PC-3 (cell line): ENCODE results near the gene KRT24. TPM values are rescaled to one million over a fixed set of nuclear protein-coding genes. Genes with fewer than 3 reads are reported as not detected.

Experiments
- ATAC-seq: fragments of 200-7000 bp; cut with Tn5 transposase; 2 replicates; pipeline ENCODE4 v1.9.1; 2020; ENCODE audit warnings: mild to moderate bottlenecking, moderate library complexity
- BruUV-seq: library from RNA; stranded (reverse); fragments of 400-500 nt; replicated peaks from 2 replicates; lab custom pipeline; 2021; lab: Mats Ljungman, UMichigan
- CTCF ChIA-PET: fragments of 300-600 bp; sonication (Branson Sonifier 250); formaldehyde crosslinking; loops from one replicate; lab custom pipeline; 2022; ENCODE audit warnings: antibody characterized with exemption; lab: Charles Lee
- POLR2A ChIA-PET: fragments of 300-600 bp; sonication (Branson Sonifier 250); formaldehyde crosslinking; loops from one replicate; lab custom pipeline; 2022; ENCODE audit warnings: antibody characterized with exemption; ENCODE audit not compliant: unreplicated experiment; lab: Charles Lee
- DNase-seq: peaks from one replicate; pipeline ENCODE4 v3.0.0-alpha.2; 2015
- H2AFZ ChIP-seq: fragments of 300-600 bp; sonication (generic); 2 replicates; pipeline ENCODE4 v1.6.0; 2016; ENCODE audit warnings: antibody characterized with exemption, low read length
- H3F3A ChIP-seq: fragments of 300-600 bp; sonication (generic); one replicate; pipeline ENCODE4 v1.6.0; 2017; ENCODE audit warnings: antibody characterized with exemption, low read length, control low read depth, mild to moderate bottlenecking; ENCODE audit not compliant: unreplicated experiment
- H3K27ac ChIP-seq: fragments of 300-600 bp; sonication (generic); 2 replicates; pipeline ENCODE4 v1.5.1; 2016; ENCODE audit warnings: mild to moderate bottlenecking, low read length
- H3K27me3 ChIP-seq: fragments of 300-600 bp; sonication (generic); 2 replicates; pipeline ENCODE4 v1.6.1; 2016; ENCODE audit warnings: low read length, mixed read lengths
- H3K36me3 ChIP-seq: fragments of 300-600 bp; sonication (generic); 2 replicates; pipeline ENCODE4 v1.6.1; 2016; ENCODE audit warnings: low read depth, mixed run types, low read length, mixed read lengths
- H3K4me1 ChIP-seq: fragments of 300-600 bp; sonication (generic); 2 replicates; pipeline ENCODE4 v1.5.1; 2016; ENCODE audit warnings: low read length; ENCODE audit not compliant: insufficient read depth
- H3K4me2 ChIP-seq: fragments of 300-600 bp; sonication (generic); 2 replicates; pipeline ENCODE4 v1.6.0; 2016; ENCODE audit warnings: low read length
- H3K4me3 ChIP-seq: fragments of 300-600 bp; sonication (generic); 2 replicates; pipeline ENCODE4 v1.5.1; 2016; ENCODE audit warnings: mild to moderate bottlenecking, low read length, mixed read lengths
- H3K79me2 ChIP-seq: fragments of 300-600 bp; sonication (generic); 2 replicates; pipeline ENCODE4 v1.6.1; 2017; ENCODE audit warnings: low read length, mixed read lengths
- H3K9ac ChIP-seq: fragments of 300-600 bp; sonication (generic); 2 replicates; pipeline ENCODE4 v1.6.0; 2016; ENCODE audit warnings: mild to moderate bottlenecking, low read length
- H3K9me2 ChIP-seq: fragments of 300-600 bp; sonication (generic); replicated peaks from 2 replicates; pipeline ENCODE4 v1.6.1; 2016; ENCODE audit warnings: mixed run types, low read length, mixed read lengths
- H3K9me3 ChIP-seq: fragments of 300-600 bp; sonication (generic); 2 replicates; pipeline ENCODE4 v1.6.1; 2016; ENCODE audit warnings: low read length, mixed read lengths
- H4K20me1 ChIP-seq: fragments of 300-600 bp; sonication (generic); 2 replicates; pipeline ENCODE4 v1.6.1; 2016; ENCODE audit warnings: low read length, mixed read lengths
- CTCF ChIP-seq: fragments of 300-600 bp; sonication (generic); conservative IDR thresholded peaks from 2 replicates; pipeline ENCODE4 v1.5.1; 2017; ENCODE audit warnings: antibody characterized with exemption, low read depth, mild to moderate bottlenecking, low read length
- EZH2 ChIP-seq: fragments of 300-600 bp; sonication (generic); IDR thresholded peaks from one replicate; pipeline ENCODE4 v1.6.1; 2017; ENCODE audit warnings: antibody characterized with exemption, mild to moderate bottlenecking, low read length; ENCODE audit not compliant: unreplicated experiment
- EZH2phosphoT487 ChIP-seq: fragments of 300-600 bp; sonication (generic); IDR thresholded peaks from 2 replicates; pipeline ENCODE4 v1.6.1; 2018; ENCODE audit warnings: mild to moderate bottlenecking, antibody characterized with exemption, low read length, borderline replicate concordance
- intact Hi-C: fragments of 100-400 bp; cut with micrococcal nuclease; formaldehyde crosslinking; loops from 2 replicates; pipeline ENCODE4 v1.9.0; 2023
- total RNA-seq: library from RNA; depleted of rRNA; stranded (reverse); fragments of >200 nt; gene quantifications from 2 replicates; pipeline ENCODE4 v1.2.3, GENCODE V29; 2014

KRT24 gene
- total RNA-seq, 1 experiment from 2014 or later: not detected

- H2AFZ ChIP-seq: no peak overlapping the region
- no peaks in the 10 kb centered on the region for H3K9me3 ChIP-seq
- TF ChIP-seq CTCF: no peak
- no peak for TF ChIP-seq EZH2phosphoT487
- no peak for TF ChIP-seq EZH2
- BruUV-seq: no TSS peak
- DNase-seq (no peak), ATAC-seq (no peak)
- no peak overlapping the region for H3K4me3 ChIP-seq
- no peaks in the 10 kb centered on the region for H3K27me3 ChIP-seq
- H3K9me2 ChIP-seq: no peaks in the 10 kb centered on the region
- H3K27ac ChIP-seq: no peak overlapping the region
- H4K20me1 ChIP-seq: no peaks in the 10 kb centered on the region
- no peaks in the 10 kb centered on the region for H3F3A ChIP-seq
- no peak overlapping the region for H3K4me2 ChIP-seq
- no peaks in the 10 kb centered on the region for H3K79me2 ChIP-seq
- ChIA-PET POLR2A (no interaction called here), CTCF (no interaction called here)
- H3K36me3 ChIP-seq: no peaks in the 10 kb centered on the region
- H3K4me1 ChIP-seq: peaks cover 9% of the 10 kb centered on the region; the same call in 1 of the 2 replicates
- H3K9ac ChIP-seq: no peak overlapping the region
- intact Hi-C loops: no loop called here
Measured at GRCh38 chr17:40699853-40700252, 3.7 kb downstream of the KRT24 start.

- no TSS peak for BruUV-seq
- no peak overlapping the region for H3K9ac ChIP-seq
- H3K36me3 ChIP-seq: no peaks in the 10 kb centered on the region
- H3F3A ChIP-seq: no peaks in the 10 kb centered on the region
- TF ChIP-seq EZH2phosphoT487 (no peak), CTCF (no peak), EZH2 (no peak)
- no peak overlapping the region for H2AFZ ChIP-seq
- POLR2A ChIA-PET: no interaction called here
- H3K9me3 ChIP-seq: no peaks in the 10 kb centered on the region
- DNase-seq (no peak), ATAC-seq (no peak)
- H3K27me3 ChIP-seq: no peaks in the 10 kb centered on the region
- peaks cover 9% of the 10 kb centered on the region; the same call in 1 of the 2 replicates for H3K4me1 ChIP-seq
- no peaks in the 10 kb centered on the region for H3K9me2 ChIP-seq
- H3K27ac ChIP-seq: no peak overlapping the region
- CTCF ChIA-PET: no interaction called here
- H3K79me2 ChIP-seq: no peaks in the 10 kb centered on the region
- H3K4me2 ChIP-seq: no peak overlapping the region
- no peaks in the 10 kb centered on the region for H4K20me1 ChIP-seq
- no peak overlapping the region for H3K4me3 ChIP-seq
- intact Hi-C loops: no loop called here
Measured at GRCh38 chr17:40699371-40699770, 4.2 kb downstream of the KRT24 start.

GRCh38 chr17:40697297-40697696 is 6.3 kb downstream of the KRT24 start:
- Histone ChIP-seq H4K20me1 (no peaks in the 10 kb centered on the region), H3K4me1 (peaks cover 9% of the 10 kb centered on the region; the same call in 1 of the 2 replicates), H3K4me3 (no peak overlapping the region), H3K27ac (no peak overlapping the region), H3K4me2 (no peak overlapping the region), H3K9me3 (no peaks in the 10 kb centered on the region), H3K9me2 (no peaks in the 10 kb centered on the region), H3K27me3 (no peaks in the 10 kb centered on the region), H3F3A (no peaks in the 10 kb centered on the region), H3K36me3 (no peaks in the 10 kb centered on the region), H2AFZ (no peak overlapping the region), H3K9ac (no peak overlapping the region), H3K79me2 (no peaks in the 10 kb centered on the region)
- ATAC-seq: no peak
- TF ChIP-seq EZH2phosphoT487 (no peak), EZH2 (no peak), CTCF (no peak)
- DNase-seq: no peak
- ChIA-PET CTCF (no interaction called here), POLR2A (no interaction called here)
- BruUV-seq: no TSS peak
- intact Hi-C loops: no loop called here
